ENCODE data around the gene CDKN2A.

- TF ChIP-seq CTCF (IDR thresholded peaks at IDR 0.05; ENCODE audit: insufficient read depth, low read length, poor library complexity, severe bottlenecking) (no peak), EZH2phosphoT487 (conservative IDR thresholded peaks at IDR 0.05; ENCODE audit: low read length) (no peak)
Measured at GRCh38 chr9:21931428-21931827, 62.8 kb downstream of the CDKN2A start.
